Peyer's patch (tissue), 4 donors: Measurements from ENCODE around the gene ARF5. TPM values are rescaled to one million over a fixed set of nuclear protein-coding genes. Genes with fewer than 3 reads are reported as not detected.

Source experiments
- DNase-seq, 3 donors: peaks; one replicate each; pipeline ENCODE4 v3.0.0-alpha.2; 2017 to 2019
- H3K27ac ChIP-seq, 4 donors: fragments of 200-600 bp; sonication (generic); one replicate each; pipeline ENCODE4 v1.5.1; 2016 to 2019
- H3K27me3 ChIP-seq, 2 donors: fragments of 200-600 bp; sonication (generic); one replicate each; pipeline ENCODE4 v1.5.1; 2019
- H3K36me3 ChIP-seq, 3 donors: fragments of 200-600 bp; sonication (generic); one replicate each; pipeline ENCODE4 v1.5.1; 2016 to 2019
- H3K4me1 ChIP-seq, 4 donors: fragments of 200-600 bp; sonication (generic); one replicate each; pipeline ENCODE4 v1.5.1; 2016 to 2019
- H3K4me3 ChIP-seq, 4 donors: fragments of 200-600 bp; sonication (generic); 1 replicate in 3 of 4; 2 replicates in 1 of 4; pipeline ENCODE4 v1.5.1; 2016 to 2019; ENCODE audit warnings: mild to moderate bottlenecking in 1 of 4
- H3K9me3 ChIP-seq, 4 donors: fragments of 200-600 bp; sonication (generic); one replicate each; pipeline ENCODE4 v1.5.1; 2016 to 2019; ENCODE audit warnings: mild to moderate bottlenecking in 1 of 4
- CTCF ChIP-seq, 6 experiments: fragments of 450-650 bp in 4 of 6; fragments of 200-600 bp in 2 of 6; sonication (generic) in 1 of 6; IDR thresholded peaks; one replicate each; pipeline ENCODE4 v1.5.1; 2017 to 2019; ENCODE audit warnings: antibody characterized with exemption in 6 of 6, mild to moderate bottlenecking in 3 of 6, moderate library complexity in 1 of 6
- POLR2A ChIP-seq, 2 donors: fragments of 450-650 bp; IDR thresholded peaks; one replicate each; pipeline ENCODE4 v1.5.1; 2017; ENCODE audit warnings: antibody characterized with exemption in 2 of 2, mild to moderate bottlenecking in 2 of 2, moderate library complexity in 2 of 2
- total RNA-seq, 4 donors: library from RNA; depleted of rRNA; stranded (reverse); fragments of >200 nt; gene quantifications; one replicate each; pipeline ENCODE4 v1.1.0, GENCODE V29; 2016

ARF5 gene
- total RNA-seq, 4 donors from 2014 or later: 52.8 to 149 (median 122) TPM

DNA sequence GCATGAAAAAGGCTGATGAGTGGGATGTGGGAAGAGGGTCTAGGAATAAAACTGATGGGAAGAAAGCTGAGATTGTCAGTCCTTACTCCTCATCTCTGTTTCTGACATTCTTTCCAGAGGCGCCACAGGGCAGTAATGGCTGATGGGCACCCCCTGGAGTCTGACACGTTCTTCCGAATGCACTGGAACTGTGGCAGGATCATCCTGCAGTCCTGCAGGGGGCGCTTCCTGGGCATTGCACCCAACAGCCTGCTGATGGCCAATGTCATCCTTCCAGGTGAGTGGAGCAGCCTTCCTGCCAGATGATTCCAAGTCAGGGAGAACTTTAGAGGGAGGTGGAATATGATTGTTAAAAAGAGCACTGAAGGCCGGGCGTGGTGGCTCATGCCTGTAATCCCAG, 10.1 kb downstream of the ARF5 start:
- H3K27me3 ChIP-seq: no peaks in the 10 kb centered on the region
- TF ChIP-seq CTCF (IDR thresholded peaks at IDR 0.05): no peak
- no peak for TF ChIP-seq POLR2A (IDR thresholded peaks at IDR 0.05)
- DNase-seq: no peak
- no peaks in the 10 kb centered on the region for H3K4me1 ChIP-seq
- no peaks in the 10 kb centered on the region for H3K9me3 ChIP-seq
- H3K4me3 ChIP-seq: no peak overlapping the region
- H3K36me3 ChIP-seq: no peaks in the 10 kb centered on the region
- no peak overlapping the region for H3K27ac ChIP-seq

DNA sequence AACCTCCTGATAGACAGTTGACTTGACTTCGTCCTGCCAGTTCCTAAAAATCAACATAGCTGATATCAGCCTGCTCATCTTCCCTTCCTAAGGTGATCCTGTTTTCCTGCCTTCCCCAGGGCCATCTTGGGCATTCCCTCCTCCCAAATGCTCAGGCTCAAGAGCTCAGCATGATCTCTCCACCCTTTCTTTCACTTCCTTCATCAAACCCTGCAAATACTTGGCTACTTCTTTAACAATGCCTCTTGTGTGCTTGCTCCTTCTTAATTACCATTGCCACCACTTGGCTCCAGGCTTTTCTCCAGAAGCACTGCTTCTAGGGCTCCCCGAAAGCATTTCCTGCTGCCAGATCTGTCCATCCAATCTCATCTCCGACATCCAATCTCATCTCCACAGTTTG, 12.7 kb downstream of the ARF5 start:
- H3K9me3 ChIP-seq: no peaks in the 10 kb centered on the region
- no peak for TF ChIP-seq POLR2A (IDR thresholded peaks at IDR 0.05)
- no peak for TF ChIP-seq CTCF (IDR thresholded peaks at IDR 0.05)
- no peaks in the 10 kb centered on the region for H3K4me1 ChIP-seq
- no peaks in the 10 kb centered on the region for H3K36me3 ChIP-seq
- no peak overlapping the region for H3K4me3 ChIP-seq
- DNase-seq: no peak
- H3K27me3 ChIP-seq: no peaks in the 10 kb centered on the region
- no peak overlapping the region for H3K27ac ChIP-seq

- no peak overlapping the region for H3K4me3 ChIP-seq
- no peaks in the 10 kb centered on the region for H3K27me3 ChIP-seq
- no peak for DNase-seq
- H3K9me3 ChIP-seq: peaks cover 0 to 4% (median 0%) of the 10 kb centered on the region in 4 donors
- H3K36me3 ChIP-seq: no peaks in the 10 kb centered on the region
- no peak overlapping the region for H3K27ac ChIP-seq
- TF ChIP-seq CTCF (IDR thresholded peaks at IDR 0.05) (no peak), POLR2A (IDR thresholded peaks at IDR 0.05) (no peak)
- no peaks in the 10 kb centered on the region for H3K4me1 ChIP-seq
These were observed 20.2 kb downstream of the ARF5 start for GRCh38 chr7:127608446-127608845.

DNA sequence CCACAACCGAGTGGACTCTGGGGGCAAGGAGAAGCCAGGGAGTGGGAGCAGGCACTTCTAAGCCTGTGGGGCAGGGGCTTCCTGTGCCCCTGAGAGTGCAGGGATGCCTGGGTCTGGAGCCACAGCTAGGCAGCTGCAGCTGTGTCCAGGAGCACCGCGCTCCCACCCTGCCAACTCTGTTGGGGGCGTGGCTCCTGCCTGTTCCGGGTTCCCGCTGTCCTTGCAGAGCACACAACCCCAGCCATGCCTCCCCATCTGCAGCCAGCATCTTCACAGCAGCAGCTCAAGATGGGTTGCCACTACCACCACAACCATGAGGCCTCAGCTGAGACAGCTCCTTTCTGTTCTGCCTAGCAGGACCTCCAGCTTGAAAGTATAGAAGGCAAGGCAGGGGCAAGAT, 21.1 kb downstream of the ARF5 start:
- Histone ChIP-seq H3K27ac (no peak overlapping the region), H3K36me3 (no peaks in the 10 kb centered on the region), H3K9me3 (peaks cover 0 to 4% (median 0%) of the 10 kb centered on the region in 4 donors), H3K27me3 (no peaks in the 10 kb centered on the region), H3K4me1 (no peaks in the 10 kb centered on the region), H3K4me3 (no peak overlapping the region)
- TF ChIP-seq CTCF (IDR thresholded peaks at IDR 0.05): no peak
- no peak for TF ChIP-seq POLR2A (IDR thresholded peaks at IDR 0.05)
- DNase-seq: no peak

GRCh38 chr7:127612263-127612662, 24.1 kb downstream of the ARF5 start:
- Histone ChIP-seq H3K36me3 (no peaks in the 10 kb centered on the region), H3K4me3 (no peak overlapping the region), H3K4me1 (no peaks in the 10 kb centered on the region), H3K9me3 (peaks cover 0 to 4% (median 0%) of the 10 kb centered on the region in 4 donors), H3K27ac (no peak overlapping the region), H3K27me3 (no peaks in the 10 kb centered on the region)
- DNase-seq: no peak
- no peak for TF ChIP-seq CTCF (IDR thresholded peaks at IDR 0.05)
- TF ChIP-seq POLR2A (IDR thresholded peaks at IDR 0.05): no peak

DNA sequence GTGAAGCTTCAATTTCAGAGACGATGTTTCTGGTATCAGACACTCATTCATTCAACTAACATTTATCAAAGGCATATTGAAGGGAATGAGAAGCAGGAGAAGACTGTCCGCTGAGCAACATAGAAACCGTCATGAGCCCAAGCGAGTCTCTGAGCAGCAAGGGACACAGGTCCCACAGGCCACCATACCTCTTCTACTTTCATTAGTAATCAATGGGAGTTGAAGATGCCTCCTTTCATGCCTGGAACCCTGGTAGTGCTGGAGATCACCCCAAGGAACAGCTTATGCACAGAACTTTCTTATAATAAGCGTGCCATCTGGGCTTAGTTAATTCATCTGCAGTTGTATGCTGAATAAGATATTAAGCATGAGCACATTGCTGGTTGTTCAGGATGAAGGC, 28.5 kb downstream of the ARF5 start:
- H3K36me3 ChIP-seq: no peaks in the 10 kb centered on the region
- DNase-seq: no peak
- no peak overlapping the region for H3K4me3 ChIP-seq
- H3K4me1 ChIP-seq: no peaks in the 10 kb centered on the region
- no peaks in the 10 kb centered on the region for H3K9me3 ChIP-seq
- H3K27ac ChIP-seq: no peak overlapping the region
- H3K27me3 ChIP-seq: no peaks in the 10 kb centered on the region
- TF ChIP-seq CTCF (IDR thresholded peaks at IDR 0.05) (no peak), POLR2A (IDR thresholded peaks at IDR 0.05) (no peak)
